Caco-2 (cell line): ENCODE results near the gene MAD1L1. TPM values are rescaled to one million over a fixed set of nuclear protein-coding genes. Genes with fewer than 3 reads are reported as not detected.

Experiments used
- BruUV-seq: library from RNA; stranded (reverse); fragments of 400-500 nt; replicated peaks from 2 replicates; lab custom pipeline; 2021; lab: Mats Ljungman, UMichigan
- CTCF ChIA-PET: fragments of 300-600 bp; sonication (Branson Sonifier 250); formaldehyde crosslinking; loops from one replicate; lab custom pipeline; 2022; ENCODE audit warnings: antibody characterized with exemption; lab: Charles Lee
- POLR2A ChIA-PET: fragments of 300-600 bp; sonication (Branson Sonifier 250); formaldehyde crosslinking; loops from one replicate; lab custom pipeline; 2022; ENCODE audit warnings: antibody characterized with exemption; lab: Charles Lee
- DNase-seq, 2 experiments: peaks; one replicate each; pipeline versions ENCODE4 v3.0.0 to v3.0.0-alpha.2; 2020 to 2022
- H3K27me3 ChIP-seq: replicated peaks from 2 replicates; pipeline ENCODE4 v1.6.0; 2011; ENCODE audit warnings: low read length; ENCODE audit not compliant: control insufficient read depth, insufficient read depth
- H3K36me3 ChIP-seq: 2 replicates; pipeline ENCODE4 v1.5.1; 2011; ENCODE audit warnings: low read length; ENCODE audit not compliant: control insufficient read depth, insufficient read depth
- H3K4me1 ChIP-seq: fragments of 250-450 bp; sonication (Bioruptor Pico); 2 replicates; pipeline ENCODE4 v1.5.1; 2020; ENCODE audit warnings: mild to moderate bottlenecking
- H3K4me3 ChIP-seq: 2 replicates; pipeline ENCODE4 v1.5.1; 2011; ENCODE audit warnings: low read depth, mild to moderate bottlenecking, control low read depth, low read length
- H3K9me3 ChIP-seq: fragments of 250-450 bp; sonication (Bioruptor Pico); 2 replicates; pipeline ENCODE4 v1.5.1; 2020; ENCODE audit warnings: mild to moderate bottlenecking, moderate library complexity
- H3K27ac Mint-ChIP-seq: one replicate; pipeline ENCODE4 v1.8.0; 2022; ENCODE audit warnings: mixed read lengths; ENCODE audit not compliant: unreplicated experiment
- H3K27me3 Mint-ChIP-seq: one replicate; pipeline ENCODE4 v1.8.0; 2022; ENCODE audit warnings: mixed read lengths; ENCODE audit not compliant: insufficient read depth, unreplicated experiment
- H3K36me3 Mint-ChIP-seq: one replicate; pipeline ENCODE4 v1.8.0; 2022; ENCODE audit warnings: mild to moderate bottlenecking, mixed read lengths; ENCODE audit not compliant: insufficient read depth, unreplicated experiment
- H3K4me1 Mint-ChIP-seq: one replicate; pipeline ENCODE4 v1.8.0; 2022; ENCODE audit warnings: low read depth, mixed read lengths; ENCODE audit not compliant: unreplicated experiment
- H3K4me3 Mint-ChIP-seq: one replicate; pipeline ENCODE4 v1.8.0; 2022; ENCODE audit warnings: mild to moderate bottlenecking, moderate library complexity, mixed read lengths; ENCODE audit not compliant: unreplicated experiment
- H3K9me3 Mint-ChIP-seq: one replicate; pipeline ENCODE4 v1.8.0; 2022; ENCODE audit warnings: mixed read lengths; ENCODE audit not compliant: unreplicated experiment
- CTCF ChIP-seq, 2 experiments: fragments of 200-600 bp in 1 of 2; IDR thresholded peaks; 1 replicate in 1 of 2; 2 replicates in 1 of 2; pipeline versions ENCODE4 v1.5.1 to v1.8.0; 2011 to 2022; ENCODE audit warnings: antibody characterized with exemption in 1 of 2, control low read depth in 1 of 2, inconsistent platforms in 1 of 2, low read depth in 1 of 2, low read length in 1 of 2, mild to moderate bottlenecking in 1 of 2, moderate library complexity in 1 of 2; ENCODE audit not compliant: insufficient read depth in 1 of 2, severe bottlenecking in 1 of 2, unreplicated experiment in 1 of 2
- intact Hi-C: fragments of 100-400 bp; cut with micrococcal nuclease; formaldehyde crosslinking; loops from one replicate; pipeline ENCODE4 v1.10.0; 2022; ENCODE audit not compliant: unreplicated experiment
- total RNA-seq: library from RNA; stranded (reverse); gene quantifications from 2 replicates; pipeline ENCODE4 v1.2.3, GENCODE V29; 2022

The MAD1L1 gene
- total RNA-seq, 1 experiment from 2014 or later: 58.6 TPM

DNA sequence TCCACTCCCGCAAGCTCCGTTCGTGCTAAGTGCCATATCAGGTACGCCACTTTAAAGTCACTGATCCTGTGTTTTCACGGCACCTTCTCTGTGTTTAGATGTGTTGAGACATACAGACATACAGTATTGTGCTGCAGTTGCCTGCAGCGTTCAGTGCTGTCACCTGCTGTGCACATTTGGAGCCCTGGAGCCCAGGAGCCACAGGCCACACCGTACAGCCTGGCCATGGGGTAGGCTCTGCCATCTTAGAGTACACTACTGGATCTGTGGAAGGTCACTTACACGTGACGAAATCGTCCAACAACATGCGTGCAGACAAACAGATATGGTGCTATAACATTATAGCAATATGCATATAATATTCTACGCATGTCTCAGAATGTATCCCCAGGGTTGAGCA is 451.4 kb downstream of the MAD1L1 start:
- Mint-ChIP-seq H3K27ac (no peak overlapping the region), H3K9me3 (peaks cover 30% of the 10 kb centered on the region), H3K4me1 (peaks cover 5% of the 10 kb centered on the region), H3K27me3 (no peaks in the 10 kb centered on the region), H3K4me3 (no peak overlapping the region), H3K36me3 (peaks cover 11% of the 10 kb centered on the region)
- CTCF ChIA-PET: no interaction called here
- TF ChIP-seq CTCF (IDR thresholded peaks at IDR 0.05; ENCODE audit: insufficient read depth in 1 of 2, low read depth in 1 of 2, low read length in 1 of 2, severe bottlenecking in 1 of 2, unreplicated experiment in 1 of 2): no peak
- DNase-seq: no peak
- intact Hi-C loops: no loop called here
- no peaks in the 10 kb centered on the region for H3K27me3 ChIP-seq
- POLR2A ChIA-PET: no interaction called here
- no peaks in the 10 kb centered on the region for H3K4me1 ChIP-seq
- no TSS peak for BruUV-seq
- no peak overlapping the region for H3K4me3 ChIP-seq
- no peaks in the 10 kb centered on the region for H3K36me3 ChIP-seq
- peaks cover 3% of the 10 kb centered on the region; the same call in 1 of the 2 replicates for H3K9me3 ChIP-seq

- no peak for TF ChIP-seq CTCF (IDR thresholded peaks at IDR 0.05; ENCODE audit: insufficient read depth in 1 of 2, low read depth in 1 of 2, low read length in 1 of 2, severe bottlenecking in 1 of 2, unreplicated experiment in 1 of 2)
- Mint-ChIP-seq H3K4me3 (no peak overlapping the region), H3K4me1 (peaks cover 5% of the 10 kb centered on the region), H3K36me3 (no peaks in the 10 kb centered on the region), H3K27me3 (peaks cover 3% of the 10 kb centered on the region), H3K9me3 (peaks cover 21% of the 10 kb centered on the region), H3K27ac (no peak overlapping the region)
- no peak for DNase-seq
- POLR2A ChIA-PET: no interaction called here
- Histone ChIP-seq H3K9me3 (peaks cover 3% of the 10 kb centered on the region; the same call in 1 of the 2 replicates), H3K4me3 (no peak overlapping the region), H3K4me1 (no peaks in the 10 kb centered on the region), H3K36me3 (no peaks in the 10 kb centered on the region), H3K27me3 (no peaks in the 10 kb centered on the region)
- CTCF ChIA-PET: no interaction called here
- BruUV-seq: no TSS peak
- intact Hi-C loops: no loop called here
These were observed 453.3 kb downstream of the MAD1L1 start for GRCh38 chr7:1779445-1779844.

DNA sequence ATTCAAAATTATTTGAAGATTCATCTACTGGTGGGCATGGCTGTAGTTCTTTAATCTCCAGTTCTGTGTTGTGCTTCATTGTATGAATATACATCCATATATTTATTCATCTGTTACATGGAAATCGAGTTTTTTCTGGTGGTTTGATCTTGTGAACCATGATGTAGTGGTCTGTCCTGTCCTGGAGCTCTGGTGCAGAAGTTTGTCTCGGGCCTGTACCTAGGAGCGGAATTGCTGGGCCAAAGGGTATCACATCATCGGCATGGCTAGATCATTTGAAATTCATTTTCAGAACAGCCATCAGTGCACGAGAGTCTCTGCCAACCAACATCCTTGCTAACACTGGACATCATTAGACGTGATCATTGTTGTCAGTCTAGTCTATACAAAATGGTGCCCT is 455.6 kb downstream of the MAD1L1 start:
- DNase-seq: no peak
- intact Hi-C loops: no loop called here
- Histone ChIP-seq H3K9me3 (peaks cover 3% of the 10 kb centered on the region; the same call in 1 of the 2 replicates), H3K4me3 (no peak overlapping the region), H3K27me3 (no peaks in the 10 kb centered on the region), H3K4me1 (no peaks in the 10 kb centered on the region), H3K36me3 (no peaks in the 10 kb centered on the region)
- Mint-ChIP-seq H3K36me3 (no peaks in the 10 kb centered on the region), H3K4me3 (no peak overlapping the region), H3K4me1 (peaks cover 5% of the 10 kb centered on the region), H3K27ac (no peak overlapping the region), H3K27me3 (peaks cover 3% of the 10 kb centered on the region), H3K9me3 (peaks cover 20% of the 10 kb centered on the region)
- ChIA-PET CTCF (no interaction called here), POLR2A (no interaction called here)
- BruUV-seq: no TSS peak
- no peak for TF ChIP-seq CTCF (IDR thresholded peaks at IDR 0.05; ENCODE audit: insufficient read depth in 1 of 2, low read depth in 1 of 2, low read length in 1 of 2, severe bottlenecking in 1 of 2, unreplicated experiment in 1 of 2)
